Kidney (tissue), 14 donors: ENCODE data around the gene SLC35F6. TPM values are rescaled to one million over a fixed set of nuclear protein-coding genes. Genes with fewer than 3 reads are reported as not detected.
A peak's percentile ranks its signal among the peaks of the same experiment; 100 is the strongest.
"Not testable (repeated sequence)": the region's sequence is repeated elsewhere in the genome, so short reads cannot be mapped to it uniquely, and the experiment has no call there.

Experiments
- DNase-seq, 5 donors: peaks; one replicate each; pipeline ENCODE4 v3.0.0-alpha.2; 2013 to 2020
- FAIRE-seq: peaks from 2 replicates; lab custom pipeline; 2012; peaks lifted over from hg19 to GRCh38; lab: Jason Lieb, UNC
- H3K27ac ChIP-seq, 2 donors: one replicate each; pipeline ENCODE4 v1.7.0; 2013; ENCODE audit warnings: low read depth in 2 of 2, low read length in 2 of 2, inconsistent platforms in 1 of 2
- H3K27me3 ChIP-seq: one replicate; pipeline ENCODE4 v1.7.1; 2013; ENCODE audit warnings: low read length, inconsistent platforms; ENCODE audit not compliant: control insufficient read depth, insufficient read depth
- H3K36me3 ChIP-seq, 3 donors: one replicate each; pipeline versions ENCODE4 v1.7.0 to v1.7.1; 2013; ENCODE audit warnings: low read length in 3 of 3, control low read depth in 1 of 3, inconsistent platforms in 1 of 3; ENCODE audit not compliant: insufficient read depth in 3 of 3, control insufficient read depth in 2 of 3
- H3K4me1 ChIP-seq, 3 donors: one replicate each; pipeline versions ENCODE4 v1.7.0 to v1.7.1; 2013; ENCODE audit warnings: low read length in 3 of 3, inconsistent platforms in 1 of 3, low read depth in 1 of 3; ENCODE audit not compliant: control insufficient read depth in 2 of 3, insufficient read depth in 2 of 3
- H3K4me3 ChIP-seq, 3 donors: one replicate each; pipeline versions ENCODE4 v1.7.0 to v1.8.1; 2013; ENCODE audit warnings: low read length in 3 of 3, control low read depth in 1 of 3, inconsistent platforms in 1 of 3
- H3K9ac ChIP-seq, 3 donors: one replicate each; pipeline versions ENCODE4 v1.7.0 to v1.7.1; 2013; ENCODE audit warnings: low read length in 3 of 3, control low read depth in 1 of 3, inconsistent platforms in 1 of 3
- H3K9me3 ChIP-seq, 3 donors: one replicate each; pipeline versions ENCODE4 v1.7.0 to v1.7.1; 2013; ENCODE audit warnings: low read length in 3 of 3, control low read depth in 1 of 3, inconsistent platforms in 1 of 3; ENCODE audit not compliant: control insufficient read depth in 2 of 3, insufficient read depth in 1 of 3
- intact Hi-C: fragments of 100-400 bp; cut with DNase I; formaldehyde crosslinking; loops from one replicate; pipeline ENCODE4 v1.11.1; 2022
- polyA plus RNA-seq: library from polyadenylated mRNA; stranded (reverse); fragments of 350-450 nt; fragmentation: Illumina TruSeq; extraction: RNeasy Lipid Tissue Mini Kit (QIAGEN cat#74804); gene quantifications from one replicate; pipeline ENCODE4 v1.2.3, GENCODE V29; 2014; ENCODE audit warnings: low read depth, low replicate concordance; ENCODE audit not compliant: insufficient read depth
- total RNA-seq: library from RNA; stranded (reverse); fragmentation: NEBNext Ultra II Directional; extraction: Animal tissue kit (Norgen Biotek cat#: 25700); gene quantifications from one replicate; pipeline ENCODE4 v1.2.1, GENCODE V29; 2021
- TF ChIP-seq, protein P1 (sequence below): IDR thresholded peaks from 3 replicates; pipeline ENCODE4 v1.5.1; 2012; ENCODE audit warnings: mild to moderate bottlenecking, moderate library complexity, borderline replicate concordance; ENCODE audit not compliant: insufficient read depth; ENCODE audit errors: extremely low read depth
- donor health status: control.
- donor health status: control.
- donor health status: control.
- donor health status: control.
- donor health status: control.
- donor health status: DM: yes; HTN: yes; CAD: no.
- donor health status: Normal renal cell carcinoma (clear cell type).

SLC35F6 gene
- total and polyA plus RNA-seq, 2 donors from 2014 or later, result 43.1 to 63.7 TPM

DNA sequence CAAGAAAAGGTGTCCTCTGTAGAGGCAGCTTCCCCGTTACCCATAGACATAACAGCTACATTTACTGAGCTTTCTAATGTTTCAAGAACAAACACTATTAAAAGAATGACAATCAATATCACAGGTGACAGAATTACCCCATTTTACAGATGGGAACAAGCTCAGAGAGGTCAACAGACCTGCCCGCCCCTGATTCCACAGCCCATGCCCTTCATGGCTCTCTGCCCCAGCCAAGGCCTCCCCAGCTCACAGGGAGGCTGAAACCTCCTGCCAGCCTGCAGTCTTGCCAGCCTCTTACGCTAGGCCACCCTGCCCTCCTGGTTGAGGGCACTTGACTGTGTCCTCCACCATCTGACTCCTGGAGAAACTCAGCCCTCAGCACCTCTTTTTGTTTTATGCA, 19.1 kb upstream of the SLC35F6 start:
- no peak overlapping the region for H3K4me3 ChIP-seq
- H3K27me3 ChIP-seq, result no peaks in the 10 kb centered on the region
- intact Hi-C loops, result loop anchor here (5.0 kb wide), 1 partner anchor 138 kb away; no protein-coding TSS in a partner anchor
- no peak overlapping the region for H3K9ac ChIP-seq
- H3K4me1 ChIP-seq, result no peaks in the 10 kb centered on the region
- TF ChIP-seq, protein P1, sequence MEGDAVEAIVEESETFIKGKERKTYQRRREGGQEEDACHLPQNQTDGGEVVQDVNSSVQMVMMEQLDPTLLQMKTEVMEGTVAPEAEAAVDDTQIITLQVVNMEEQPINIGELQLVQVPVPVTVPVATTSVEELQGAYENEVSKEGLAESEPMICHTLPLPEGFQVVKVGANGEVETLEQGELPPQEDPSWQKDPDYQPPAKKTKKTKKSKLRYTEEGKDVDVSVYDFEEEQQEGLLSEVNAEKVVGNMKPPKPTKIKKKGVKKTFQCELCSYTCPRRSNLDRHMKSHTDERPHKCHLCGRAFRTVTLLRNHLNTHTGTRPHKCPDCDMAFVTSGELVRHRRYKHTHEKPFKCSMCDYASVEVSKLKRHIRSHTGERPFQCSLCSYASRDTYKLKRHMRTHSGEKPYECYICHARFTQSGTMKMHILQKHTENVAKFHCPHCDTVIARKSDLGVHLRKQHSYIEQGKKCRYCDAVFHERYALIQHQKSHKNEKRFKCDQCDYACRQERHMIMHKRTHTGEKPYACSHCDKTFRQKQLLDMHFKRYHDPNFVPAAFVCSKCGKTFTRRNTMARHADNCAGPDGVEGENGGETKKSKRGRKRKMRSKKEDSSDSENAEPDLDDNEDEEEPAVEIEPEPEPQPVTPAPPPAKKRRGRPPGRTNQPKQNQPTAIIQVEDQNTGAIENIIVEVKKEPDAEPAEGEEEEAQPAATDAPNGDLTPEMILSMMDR, result no peak
- FAIRE-seq, result no peak
- H3K27ac ChIP-seq, result no peak overlapping the region
- no peaks in the 10 kb centered on the region for H3K36me3 ChIP-seq
- DNase-seq, result peak in 1 of 5 donors; percentile 51
- no peaks in the 10 kb centered on the region for H3K9me3 ChIP-seq

DNA sequence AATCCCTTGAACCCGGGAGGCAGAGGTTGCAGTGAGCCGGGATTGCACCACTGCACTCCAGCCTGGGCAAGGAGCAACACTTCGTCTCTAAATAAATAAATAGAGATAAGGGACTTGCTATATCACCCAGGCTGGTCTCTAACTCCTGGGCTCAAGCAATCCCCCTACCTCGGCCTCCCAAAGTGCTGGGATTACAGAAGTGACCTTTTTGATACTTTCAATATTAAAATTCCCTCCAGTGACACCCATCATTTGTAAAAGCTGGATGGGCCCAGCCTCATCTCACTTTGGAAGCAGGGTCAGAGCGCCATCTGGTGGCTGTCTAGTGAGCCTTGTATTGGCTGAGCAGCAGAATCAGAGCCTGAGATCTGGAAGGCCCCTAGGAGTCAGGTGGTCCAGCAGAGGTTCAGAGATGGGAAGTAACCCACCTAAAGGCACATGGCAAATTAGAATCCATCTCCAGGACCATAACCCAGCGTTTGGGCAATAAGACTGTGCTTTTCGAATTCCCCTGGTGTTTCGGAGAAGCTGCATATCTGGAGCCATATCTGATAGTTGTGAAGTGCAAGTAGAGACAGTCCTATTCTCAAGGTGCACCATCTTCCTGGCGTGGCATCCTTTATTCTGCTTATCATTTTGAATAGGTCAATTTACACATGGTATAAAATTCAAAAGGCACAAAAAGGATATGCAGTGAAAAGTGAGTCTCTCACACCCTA, 18.3 kb upstream of the SLC35F6 start:
- H3K27ac ChIP-seq, result no peak overlapping the region
- FAIRE-seq (no peak), DNase-seq (peak; percentile 84 to 91 (median 86))
- H3K9ac ChIP-seq, result no peak overlapping the region
- no peaks in the 10 kb centered on the region for H3K4me1 ChIP-seq
- H3K27me3 ChIP-seq, result no peaks in the 10 kb centered on the region
- no peaks in the 10 kb centered on the region for H3K9me3 ChIP-seq
- TF ChIP-seq, protein P1, result peak; percentile 92
- H3K4me3 ChIP-seq, result no peak overlapping the region
- intact Hi-C loops, result no loop called here
- no peaks in the 10 kb centered on the region for H3K36me3 ChIP-seq

DNA sequence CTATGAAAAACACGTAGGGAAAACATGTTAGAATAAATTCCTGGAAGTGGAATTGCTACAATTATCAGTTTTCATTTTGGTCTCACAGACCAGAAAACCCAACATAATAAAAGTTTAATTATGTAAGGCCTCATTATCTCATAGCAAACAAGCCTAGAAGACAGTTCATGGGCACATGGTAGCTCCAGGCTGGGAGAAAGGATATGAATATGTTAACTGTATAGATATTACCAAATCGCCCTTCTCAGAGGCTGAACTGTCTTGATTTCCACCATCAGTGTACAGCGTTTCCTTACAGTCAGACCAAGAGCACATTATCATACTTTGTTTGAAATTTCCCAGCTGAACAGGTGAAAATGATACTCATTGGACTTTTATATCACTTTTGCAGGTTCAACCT, 17.1 kb upstream of the SLC35F6 start:
- H3K9ac ChIP-seq, result no peak overlapping the region
- no peak overlapping the region for H3K4me3 ChIP-seq
- H3K27me3 ChIP-seq, result no peaks in the 10 kb centered on the region
- H3K27ac ChIP-seq, result no peak overlapping the region
- H3K36me3 ChIP-seq, result no peaks in the 10 kb centered on the region
- FAIRE-seq (no peak), DNase-seq (no peak)
- H3K9me3 ChIP-seq, result no peaks in the 10 kb centered on the region
- intact Hi-C loops, result no loop called here
- TF ChIP-seq, protein P1, result no peak
- no peaks in the 10 kb centered on the region for H3K4me1 ChIP-seq

DNA sequence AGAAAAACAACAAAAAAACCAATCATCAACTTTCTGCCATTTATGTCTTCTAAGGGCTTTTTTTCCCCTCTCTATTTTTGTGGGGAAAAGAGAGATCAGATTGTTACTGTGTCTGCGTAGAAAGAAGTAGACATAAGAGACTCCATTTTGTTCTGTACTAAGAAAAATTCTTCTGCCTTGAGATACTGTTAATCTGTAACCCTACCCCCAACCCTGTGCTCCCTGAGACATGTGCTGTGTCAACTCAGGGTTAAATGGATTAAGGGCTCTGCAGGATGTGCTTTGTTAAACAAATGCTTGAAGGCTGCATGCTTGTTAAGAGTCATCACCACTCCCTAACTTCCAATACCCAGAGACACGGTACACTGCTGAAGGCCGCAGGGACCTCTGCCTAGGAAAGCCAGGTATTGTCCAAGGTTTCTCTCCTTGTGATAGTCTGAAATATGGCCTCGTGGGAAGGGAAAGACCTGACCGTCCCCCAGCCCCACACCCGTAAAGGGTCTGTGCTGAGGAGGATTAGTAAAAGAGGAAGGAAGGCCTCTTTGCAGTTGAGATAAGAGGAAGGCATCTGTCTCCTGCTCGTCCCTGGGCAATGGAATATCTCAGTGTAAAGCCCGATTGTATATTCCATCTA, 14.2 kb upstream of the SLC35F6 start:
- H3K27me3 ChIP-seq, H3K27ac ChIP-seq, H3K9me3 ChIP-seq, FAIRE-seq, H3K4me1 ChIP-seq, H3K9ac ChIP-seq, H3K36me3 ChIP-seq, intact Hi-C loops, H3K4me3 ChIP-seq, DNase-seq: not testable (repeated sequence)

GRCh38 chr2:26750467-26750866, 13.6 kb upstream of the SLC35F6 start:
- H3K27ac ChIP-seq, FAIRE-seq: not testable (repeated sequence)

More at GRCh38 chr2:26750467-26750866, 13.6 kb upstream of the SLC35F6 start:
- H3K27me3 ChIP-seq, intact Hi-C loops, H3K4me3 ChIP-seq, H3K4me1 ChIP-seq, H3K9me3 ChIP-seq, DNase-seq, H3K9ac ChIP-seq, H3K36me3 ChIP-seq: not testable (repeated sequence)
